GM19023 (cell line): ENCODE results near the gene KIF18B.

Experiments used
- ATAC-seq: cut with Tn5 transposase; IDR thresholded peaks from one replicate; pipeline ENCODE4 v1.9.1; 2021; ENCODE audit warnings: mild to moderate bottlenecking, moderate library complexity; ENCODE audit not compliant: unreplicated experiment

The KIF18B gene

GRCh38 chr17:44921122-44921882 lies 26.3 kb downstream of the KIF18B start:
- no peak for ATAC-seq

- ATAC-seq = no peak
Measured at GRCh38 chr17:44920565-44920940, 27.0 kb downstream of the KIF18B start.

GRCh38 chr17:44919885-44920564 lies 27.5 kb downstream of the KIF18B start:
- ATAC-seq = peak; percentile 79

DNA sequence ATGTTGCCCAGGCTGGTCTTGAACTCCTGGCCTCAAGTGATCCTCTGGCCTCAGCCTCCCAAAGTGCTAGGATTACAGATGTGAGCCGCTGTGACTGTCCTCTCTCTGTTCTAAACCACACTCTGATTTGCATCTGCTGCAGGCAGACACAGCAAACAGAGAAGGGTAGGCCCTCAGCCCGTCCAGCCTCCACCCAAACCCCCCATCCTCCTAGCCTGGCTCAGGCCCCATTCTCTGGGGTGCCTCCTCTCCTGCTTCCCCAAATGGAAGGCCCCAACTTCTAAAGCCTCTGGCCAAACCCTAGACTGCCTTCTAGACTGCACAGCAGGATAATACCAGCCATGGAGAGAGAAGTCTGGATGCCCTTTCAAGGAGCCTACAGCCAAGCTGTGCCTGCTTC lies 28.2 kb downstream of the KIF18B start:
- no peak for ATAC-seq

GRCh38 chr17:44918006-44918405 lies 29.6 kb downstream of the KIF18B start:
- ATAC-seq = no peak

- ATAC-seq = no peak
Measured at GRCh38 chr17:44917456-44917855, 30.1 kb downstream of the KIF18B start.

GRCh38 chr17:44916781-44917241 lies 30.8 kb downstream of the KIF18B start:
- no peak for ATAC-seq

- ATAC-seq = no peak
Measured at GRCh38 chr17:44915862-44916780, 31.5 kb downstream of the KIF18B start.

- ATAC-seq = no peak
Measured at GRCh38 chr17:44915321-44915726, 32.2 kb downstream of the KIF18B start, which contains the start of gene GFAP. Gene GFAP (minus strand): TSS chr17:44915500. CDS start chr17:44915486, 14 bp downstream.

- ATAC-seq = no peak
Measured at GRCh38 chr17:44914698-44915271, 32.8 kb downstream of the KIF18B start.

- ATAC-seq = no peak
Measured at GRCh38 chr17:44914148-44914547, 33.4 kb downstream of the KIF18B start.

- no peak for ATAC-seq
Measured at GRCh38 chr17:44913676-44914075, 33.9 kb downstream of the KIF18B start.

DNA sequence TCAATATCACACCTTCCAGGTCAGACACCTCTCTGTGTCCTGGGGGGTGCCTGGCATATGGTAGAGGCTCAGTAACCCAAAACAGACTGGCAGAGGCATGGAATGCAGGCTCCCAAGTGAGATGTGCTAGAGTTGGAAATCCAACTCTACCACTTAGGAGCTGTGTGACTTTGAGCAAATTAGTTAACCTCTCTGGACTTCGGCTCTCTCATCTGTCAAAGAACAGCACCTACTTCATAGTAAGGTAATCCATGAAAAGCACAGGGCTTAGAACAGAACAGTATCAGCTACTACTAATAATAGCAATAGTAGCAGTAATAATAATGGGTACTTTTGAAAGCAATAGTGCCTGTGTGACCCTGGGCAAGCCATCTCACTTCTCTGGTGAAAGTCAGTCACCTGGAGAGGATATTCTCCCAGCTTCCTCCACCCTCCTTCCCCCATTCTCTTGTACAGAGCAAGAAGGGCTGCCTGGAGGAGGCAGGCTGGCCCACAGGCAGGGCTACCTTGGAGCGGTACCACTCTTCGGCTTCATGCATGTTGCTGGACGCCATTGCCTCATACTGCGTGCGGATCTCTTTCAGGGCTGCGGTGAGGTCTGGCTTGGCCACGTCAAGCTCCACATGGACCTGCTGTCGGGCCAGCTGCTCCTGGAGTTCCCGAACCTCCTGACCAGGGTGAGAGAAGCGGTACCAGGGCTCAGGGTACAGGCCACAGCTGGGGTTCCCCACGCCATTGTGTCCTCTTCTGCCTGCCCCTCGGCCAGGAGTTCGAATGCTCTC lies 34.6 kb downstream of the KIF18B start:
- no peak for ATAC-seq

DNA sequence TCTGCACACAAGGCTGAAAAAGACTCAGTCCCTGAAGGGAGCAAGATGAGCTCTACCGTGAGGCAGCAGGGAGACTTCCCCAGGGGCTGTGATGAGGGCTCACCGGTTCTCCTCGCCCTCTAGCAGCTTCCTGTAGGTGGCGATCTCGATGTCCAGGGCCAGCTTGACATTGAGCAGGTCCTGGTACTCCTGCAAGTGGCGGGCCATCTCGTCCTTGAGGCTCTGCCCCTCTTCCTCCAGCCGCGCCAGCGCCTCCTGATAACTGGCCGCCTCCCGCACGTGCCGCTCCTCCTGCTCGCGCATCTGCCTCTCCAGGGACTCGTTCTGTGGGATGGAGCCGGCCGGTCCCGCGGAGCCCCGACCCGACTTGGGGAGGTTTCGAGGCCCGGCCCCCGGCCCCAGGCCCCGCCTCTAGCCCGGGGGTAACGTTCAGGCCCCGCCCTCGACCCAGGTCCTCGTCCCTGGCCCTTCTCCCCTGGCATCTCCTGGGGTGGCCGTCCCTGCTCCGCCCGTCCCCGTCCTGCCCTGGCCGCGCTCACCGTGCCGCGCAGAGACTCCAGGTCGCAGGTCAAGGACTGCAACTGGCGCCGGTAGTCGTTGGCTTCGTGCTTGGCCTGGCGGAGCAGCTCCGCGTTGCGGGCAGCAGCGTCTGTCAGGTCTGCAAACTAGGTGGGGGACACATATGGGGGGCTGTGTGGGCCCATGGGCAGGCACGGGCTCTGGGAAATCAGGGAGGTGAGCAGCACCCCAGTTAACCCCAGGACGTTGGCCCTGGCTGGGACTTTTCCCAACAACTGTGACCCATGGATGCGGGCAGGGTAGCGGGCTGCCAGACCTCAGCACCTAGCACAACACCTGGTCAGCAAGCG lies 36.2 kb downstream of the KIF18B start:
- no peak for ATAC-seq

- no peak for ATAC-seq
Measured at GRCh38 chr17:44910231-44911106, 37.1 kb downstream of the KIF18B start.

GRCh38 chr17:44909681-44910144 lies 37.9 kb downstream of the KIF18B start:
- no peak for ATAC-seq

GRCh38 chr17:44908761-44909326 lies 38.7 kb downstream of the KIF18B start:
- ATAC-seq = no peak
